ENCODE data around the gene DNHD1.

The DNHD1 gene

DNA sequence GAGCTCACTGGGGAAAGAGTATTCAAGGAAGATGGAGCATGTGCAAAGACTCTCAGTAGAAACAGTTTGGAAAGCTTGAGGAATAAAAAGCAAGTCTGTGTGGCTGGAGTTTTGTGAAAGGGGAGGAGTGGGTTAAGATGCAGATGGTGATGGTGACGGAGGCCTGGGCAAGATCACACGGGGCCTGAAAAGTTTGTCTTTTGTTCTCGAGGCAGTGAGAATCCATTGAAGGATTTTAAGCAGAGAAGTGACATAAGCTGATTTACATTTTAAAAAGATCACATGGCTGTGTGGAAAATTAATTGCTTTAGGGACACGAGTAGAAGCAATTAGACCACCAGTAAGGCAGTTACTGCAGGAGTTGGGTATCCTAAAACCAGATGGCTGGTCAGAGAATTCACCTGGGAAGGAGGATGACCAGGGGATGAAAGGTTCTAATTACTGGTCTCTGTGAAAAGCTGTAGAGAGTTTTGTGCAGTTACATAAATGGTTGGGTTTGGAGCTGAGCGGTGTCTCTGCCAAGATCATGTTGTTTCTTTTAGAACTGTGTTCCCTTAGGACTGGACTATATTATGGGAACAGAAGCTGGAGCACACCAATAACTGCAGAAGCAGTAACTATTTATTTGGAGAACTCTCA is 99.3 kb downstream of the DNHD1 start:
- no peak for DNase-seq

DNA sequence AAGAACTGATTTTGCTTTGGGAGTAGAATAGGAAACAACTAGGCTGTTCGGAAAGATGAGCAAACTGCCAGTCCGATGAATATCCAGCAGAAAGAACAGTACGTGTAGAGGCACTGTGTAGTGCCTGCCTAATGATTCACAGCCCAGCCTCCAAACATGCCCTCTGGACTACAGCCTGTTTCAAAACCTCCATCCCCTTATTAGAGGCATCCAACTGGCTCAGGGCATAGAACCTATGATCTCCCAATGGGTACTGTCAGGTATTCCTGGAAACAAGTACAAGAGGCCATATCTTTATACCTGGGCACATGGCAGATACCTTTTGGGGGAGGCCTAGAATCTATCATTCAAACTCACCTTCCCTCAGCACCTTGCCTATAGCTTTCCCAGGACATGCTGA is 101.5 kb downstream of the DNHD1 start:
- no peak for DNase-seq

DNA sequence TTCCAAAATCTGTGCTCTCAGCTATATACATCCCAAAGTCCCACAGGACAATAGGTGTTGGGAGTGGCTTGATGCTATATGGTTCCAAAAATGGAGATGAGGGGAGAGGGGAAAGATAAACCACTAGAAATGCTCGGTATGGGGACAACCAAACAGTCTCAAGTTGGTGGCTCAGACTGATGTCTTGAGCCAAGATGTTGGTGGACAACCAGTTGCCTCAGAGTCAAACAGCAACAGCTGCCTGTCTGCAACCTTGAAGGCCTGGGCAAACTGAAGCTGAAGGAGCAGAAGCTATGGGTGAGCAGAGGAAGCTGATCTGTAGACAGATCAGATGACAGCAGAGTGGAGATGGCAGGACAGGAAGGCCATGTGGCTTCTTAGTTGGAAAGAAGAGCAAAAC is 102.4 kb downstream of the DNHD1 start:
- no peak for DNase-seq

DNA sequence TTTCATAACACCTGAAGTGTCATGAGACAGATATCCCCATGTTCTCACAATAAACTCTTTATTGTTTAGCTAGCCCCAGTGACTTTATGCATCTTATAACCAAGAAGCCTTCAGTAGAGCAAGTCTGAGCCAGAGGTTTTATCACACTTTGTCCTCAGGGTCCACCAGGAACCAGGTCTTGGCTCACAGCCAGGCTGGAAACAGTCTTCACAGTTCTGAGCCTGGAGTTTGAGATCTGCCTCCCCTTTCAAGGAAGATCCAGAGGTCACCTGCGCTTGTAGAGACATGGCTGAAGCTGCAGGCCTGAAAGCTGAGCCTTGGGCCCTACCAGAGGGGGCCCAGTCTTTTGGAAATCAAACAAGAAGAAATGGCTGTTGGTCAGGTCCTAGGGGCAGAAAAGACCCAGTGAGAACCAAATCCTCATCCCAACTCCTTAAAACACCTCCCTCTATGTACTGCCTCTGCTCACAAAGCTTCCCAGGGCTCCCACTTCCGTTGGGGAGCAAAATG is 102.9 kb downstream of the DNHD1 start:
- no peak for DNase-seq

DNA sequence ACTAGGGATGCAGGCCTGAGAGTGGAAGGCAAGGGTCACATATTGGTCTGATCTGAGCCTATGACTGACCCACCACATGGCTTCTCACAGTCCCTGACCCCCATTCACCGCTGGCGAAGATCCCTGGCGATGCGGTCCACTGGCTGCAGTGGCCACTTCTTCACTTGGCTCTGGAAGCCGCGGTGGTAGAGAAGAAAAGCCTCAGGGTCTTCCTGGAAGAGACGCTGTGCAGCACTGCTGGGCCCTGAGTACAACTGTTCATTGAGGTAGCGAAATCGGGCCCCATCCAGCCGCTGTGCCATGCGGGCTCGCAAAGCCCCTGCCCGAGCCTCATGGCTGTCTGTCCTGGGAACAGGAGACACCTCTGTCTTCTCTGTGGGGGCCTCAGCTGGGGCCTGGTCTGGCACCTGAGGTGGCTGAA is 104.0 kb downstream of the DNHD1 start:
- DNase-seq, result no peak

DNA sequence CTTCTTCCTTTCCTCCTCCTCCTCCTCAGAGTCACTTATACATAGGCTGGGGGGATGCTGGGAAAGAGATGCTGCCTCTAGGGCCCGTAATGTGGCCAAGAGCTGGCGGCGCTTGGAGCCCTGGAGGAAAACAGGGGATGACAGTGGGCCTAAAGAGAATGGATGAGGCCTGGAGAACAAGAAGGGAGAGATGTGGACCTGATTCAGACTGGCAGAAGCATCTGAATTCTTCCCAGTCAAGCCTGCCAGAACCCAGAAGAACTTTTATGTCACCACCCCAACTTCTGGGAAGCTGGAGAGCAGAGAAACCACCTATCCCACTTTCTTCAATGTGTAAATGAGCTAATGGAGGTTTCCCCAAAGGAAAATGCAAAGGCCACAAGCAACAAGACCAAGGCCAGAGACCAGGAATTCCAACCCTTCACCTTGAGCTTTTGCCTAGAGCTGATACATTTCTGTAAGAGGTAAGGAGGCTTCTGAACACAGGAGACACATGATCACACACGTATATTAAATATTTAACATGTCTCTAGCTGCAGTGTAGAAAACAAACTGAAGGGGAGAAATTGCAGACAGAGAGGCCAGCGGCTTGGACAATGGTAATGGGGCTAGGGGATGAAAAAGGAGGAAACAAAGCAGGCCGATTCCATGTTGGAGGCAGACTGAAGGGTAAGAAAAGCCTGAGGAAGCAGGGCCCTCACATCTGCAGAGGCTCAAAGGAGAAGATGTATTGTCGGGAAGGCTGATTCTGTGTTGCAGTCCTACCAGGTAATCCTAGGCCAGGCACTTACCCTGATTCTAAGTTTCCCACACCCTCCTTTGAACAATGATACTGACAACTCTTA is 105.2 kb downstream of the DNHD1 start:
- no peak for DNase-seq

DNA sequence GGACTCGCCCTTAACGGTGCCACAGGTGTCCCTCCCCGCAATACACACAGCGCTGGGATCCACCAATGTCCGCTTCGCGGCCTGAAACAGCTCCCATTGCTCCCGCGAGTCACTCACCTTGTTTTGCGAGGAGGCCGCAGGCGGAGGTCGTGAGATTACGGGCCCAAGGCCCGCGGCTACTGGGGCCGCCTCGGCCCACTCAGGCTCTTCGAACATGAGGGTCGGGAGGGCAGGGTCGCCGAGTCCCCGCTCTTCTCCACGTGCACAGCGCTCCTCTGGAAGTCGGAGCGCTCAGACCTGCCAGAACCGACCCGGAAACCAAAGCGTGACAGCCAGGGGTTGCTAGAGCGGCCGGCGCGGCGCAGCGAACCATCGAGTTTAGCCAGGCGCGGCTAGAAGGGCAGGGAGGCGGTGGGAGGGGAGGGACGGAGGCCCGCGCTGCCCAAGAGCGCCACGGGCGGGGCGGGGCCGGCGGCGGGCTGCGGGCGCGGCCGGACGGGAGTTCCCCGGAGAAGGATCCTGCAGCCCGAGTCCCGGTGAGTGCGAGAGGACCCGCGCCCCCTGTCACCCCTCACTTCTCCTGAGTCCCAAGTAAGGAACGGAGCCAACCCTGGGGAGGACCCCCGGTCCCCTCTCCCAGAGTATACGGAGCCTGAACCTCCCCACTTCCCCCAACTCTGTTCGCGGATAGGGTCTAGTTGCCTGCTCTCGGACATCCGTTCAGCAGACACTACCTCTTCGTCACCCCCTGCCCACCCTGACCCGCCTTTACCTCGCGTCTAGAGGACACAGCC is 106.4 kb downstream of the DNHD1 start, which contains the start of the genes ILK and RRP8:
Gene ILK, plus strand, starts transcription at position 488 of the 794 bp plus-strand sequence. CDS start 498 bp downstream, outside the sequence.
Gene RRP8, minus strand, starts transcription at position 330 of the 794 bp plus-strand sequence. Its CDS starts 114 bp downstream, at position 216.
- peak; percentile 84 for DNase-seq

DNA sequence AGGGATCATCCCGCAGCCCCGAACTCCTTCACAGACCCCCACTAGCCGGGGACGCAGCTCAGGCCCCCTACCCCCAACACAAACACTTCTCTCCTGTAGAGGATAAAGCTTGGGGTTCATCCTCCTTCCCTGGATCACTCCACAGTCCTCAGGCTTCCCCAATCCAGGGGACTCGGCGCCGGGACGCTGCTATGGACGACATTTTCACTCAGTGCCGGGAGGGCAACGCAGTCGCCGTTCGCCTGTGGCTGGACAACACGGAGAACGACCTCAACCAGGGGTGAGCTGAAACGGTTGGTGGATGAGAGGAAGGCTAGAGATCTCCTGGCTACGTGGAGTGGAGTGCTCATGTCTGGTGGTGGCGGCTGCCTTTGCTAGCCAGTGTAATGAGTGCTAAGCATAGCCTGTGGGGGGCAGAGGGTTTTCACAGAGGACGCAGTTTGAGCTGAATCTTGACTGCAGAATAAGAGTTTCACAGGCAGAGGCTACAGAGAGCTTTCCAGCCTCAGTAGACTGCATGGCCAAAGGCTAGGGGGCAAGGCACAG is 107.1 kb downstream of the DNHD1 start:
- DNase-seq, result peak; percentile 68

DNA sequence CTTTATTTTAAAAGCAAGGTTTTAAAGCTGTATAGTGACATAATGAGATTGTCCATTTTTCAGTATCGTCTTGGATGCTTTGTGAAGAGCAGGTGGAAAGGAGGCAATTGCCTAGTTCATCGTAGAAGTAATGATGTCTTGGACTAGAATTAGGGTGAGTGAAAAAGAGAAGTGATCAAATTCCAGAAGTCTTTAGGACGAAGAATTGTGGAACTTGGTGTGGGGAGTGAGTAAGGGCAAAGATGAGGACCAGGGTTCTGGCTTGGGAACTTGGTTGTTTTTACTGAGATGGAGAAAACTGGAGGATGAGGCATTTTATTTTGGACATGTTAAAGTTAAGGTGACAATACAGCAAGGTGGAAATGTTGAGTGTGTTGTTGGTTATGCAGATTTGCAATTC is 107.7 kb downstream of the DNHD1 start:
- no peak for DNase-seq

DNA sequence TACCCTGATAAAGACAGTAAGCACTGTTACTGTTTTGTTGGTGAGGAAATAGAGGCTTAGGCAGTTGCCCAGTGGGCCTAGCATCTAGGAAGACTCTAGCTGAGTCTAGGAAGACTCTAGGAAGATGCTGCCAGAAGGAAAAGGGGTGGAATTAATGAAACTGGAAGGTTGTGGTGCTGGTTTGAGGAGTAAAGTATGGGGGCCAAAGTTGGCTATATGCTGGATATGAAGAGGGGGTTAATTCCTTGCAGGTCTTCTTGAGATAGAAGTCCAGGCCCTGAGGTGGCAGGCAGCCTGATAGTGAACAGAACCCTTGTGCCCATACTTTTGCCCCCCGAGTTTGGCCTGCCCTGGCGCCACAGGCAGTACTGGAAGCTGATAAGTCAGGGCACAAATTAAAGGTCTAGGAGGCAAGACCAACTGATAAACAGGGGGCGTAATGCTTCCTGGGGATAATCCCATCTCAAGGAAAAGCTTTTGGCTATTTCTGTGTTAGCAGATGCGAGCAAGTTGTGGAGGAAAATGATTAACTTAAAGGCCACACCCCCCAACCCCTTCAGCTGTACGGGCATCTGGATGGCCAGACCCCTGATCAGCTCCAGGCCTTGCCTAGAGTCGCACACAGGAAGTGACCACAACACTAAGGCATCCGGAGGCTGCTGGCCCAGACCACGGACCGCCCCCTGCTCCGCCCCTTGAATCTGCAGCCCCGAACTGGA is 109.5 kb downstream of the DNHD1 start:
- DNase-seq, result peak; percentile 70

DNA sequence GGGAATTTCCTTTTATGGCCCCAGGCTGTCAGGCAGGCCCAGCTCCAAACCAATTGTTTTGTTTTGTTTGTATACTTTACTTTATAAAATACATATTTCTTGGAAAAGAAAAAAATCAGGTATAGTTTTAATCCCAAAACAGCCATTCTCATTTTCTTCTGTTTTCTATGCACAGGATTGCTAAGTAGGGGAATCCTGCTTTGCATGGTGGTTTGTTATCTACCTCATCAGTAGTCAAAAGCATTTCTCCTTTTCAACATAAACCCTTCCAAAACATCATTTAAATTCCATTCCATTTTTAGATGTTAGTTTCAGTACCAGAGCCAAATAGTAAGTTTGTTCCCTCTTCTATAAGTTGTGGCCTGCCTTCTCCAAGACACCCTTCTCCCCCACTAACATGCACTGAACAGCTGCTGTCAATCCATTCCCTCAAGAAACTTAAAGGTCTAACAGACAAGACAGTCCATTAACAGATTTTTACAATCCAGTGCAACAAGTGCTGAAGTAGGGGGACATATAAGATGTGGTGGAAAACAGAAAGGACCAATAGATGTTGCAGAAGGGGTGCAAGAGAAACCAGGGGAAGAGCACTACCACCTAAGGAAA is 110.2 kb downstream of the DNHD1 start:
- no peak for DNase-seq

DNA sequence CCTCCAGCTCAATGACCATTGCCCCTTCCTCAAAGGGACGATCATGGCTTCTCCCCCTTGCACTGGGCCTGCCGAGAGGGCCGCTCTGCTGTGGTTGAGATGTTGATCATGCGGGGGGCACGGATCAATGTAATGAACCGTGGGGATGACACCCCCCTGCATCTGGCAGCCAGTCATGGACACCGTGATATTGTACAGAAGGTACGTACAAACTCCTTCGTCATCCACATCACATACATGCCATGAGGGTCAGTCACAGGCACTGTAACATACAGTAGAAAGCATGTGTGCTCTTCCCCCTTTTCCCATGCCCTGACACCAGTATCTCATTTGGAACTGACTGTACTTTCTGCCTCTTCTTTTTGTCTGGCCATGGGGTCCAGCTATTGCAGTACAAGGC is 110.9 kb downstream of the DNHD1 start:
- DNase-seq, result no peak

DNA sequence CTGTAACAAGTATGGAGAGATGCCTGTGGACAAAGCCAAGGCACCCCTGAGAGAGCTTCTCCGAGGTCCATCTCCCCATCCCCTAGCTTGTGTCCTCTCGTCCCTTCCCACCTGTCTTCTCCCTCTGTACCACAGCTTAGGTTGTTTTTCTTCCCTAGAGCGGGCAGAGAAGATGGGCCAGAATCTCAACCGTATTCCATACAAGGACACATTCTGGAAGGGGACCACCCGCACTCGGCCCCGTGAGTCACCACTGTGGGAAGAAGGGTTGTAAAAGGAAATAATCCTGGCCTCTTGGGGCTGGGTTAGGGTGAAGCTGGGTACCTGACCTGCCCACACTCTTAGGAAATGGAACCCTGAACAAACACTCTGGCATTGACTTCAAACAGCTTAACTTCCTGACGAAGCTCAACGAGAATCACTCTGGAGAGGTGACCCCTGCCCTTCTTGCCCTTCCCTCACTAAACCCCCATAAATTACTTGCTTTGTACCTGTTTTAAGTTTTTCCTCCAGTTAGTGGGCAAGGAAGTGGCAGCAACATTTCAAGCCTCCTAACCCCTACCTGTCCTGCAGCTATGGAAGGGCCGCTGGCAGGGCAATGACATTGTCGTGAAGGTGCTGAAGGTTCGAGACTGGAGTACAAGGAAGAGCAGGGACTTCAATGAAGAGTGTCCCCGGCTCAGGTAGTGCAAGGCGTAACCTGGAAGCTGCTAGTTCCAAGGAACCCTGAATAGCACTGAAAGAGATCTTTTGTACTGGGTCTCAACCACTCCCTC is 111.8 kb downstream of the DNHD1 start:
- no peak for DNase-seq

DNA sequence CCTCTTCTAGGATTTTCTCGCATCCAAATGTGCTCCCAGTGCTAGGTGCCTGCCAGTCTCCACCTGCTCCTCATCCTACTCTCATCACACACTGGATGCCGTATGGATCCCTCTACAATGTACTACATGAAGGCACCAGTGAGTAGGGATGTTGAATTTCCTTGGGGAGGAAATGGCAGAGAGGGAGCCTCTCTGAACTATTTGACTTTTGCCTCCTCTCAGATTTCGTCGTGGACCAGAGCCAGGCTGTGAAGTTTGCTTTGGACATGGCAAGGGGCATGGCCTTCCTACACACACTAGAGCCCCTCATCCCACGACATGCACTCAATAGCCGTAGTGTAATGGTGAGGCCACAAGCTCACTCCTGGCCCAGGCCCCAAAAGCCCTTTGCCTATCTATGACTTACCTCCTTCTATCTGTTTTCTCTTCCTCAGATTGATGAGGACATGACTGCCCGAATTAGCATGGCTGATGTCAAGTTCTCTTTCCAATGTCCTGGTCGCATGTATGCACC is 112.5 kb downstream of the DNHD1 start:
- no peak for DNase-seq

DNA sequence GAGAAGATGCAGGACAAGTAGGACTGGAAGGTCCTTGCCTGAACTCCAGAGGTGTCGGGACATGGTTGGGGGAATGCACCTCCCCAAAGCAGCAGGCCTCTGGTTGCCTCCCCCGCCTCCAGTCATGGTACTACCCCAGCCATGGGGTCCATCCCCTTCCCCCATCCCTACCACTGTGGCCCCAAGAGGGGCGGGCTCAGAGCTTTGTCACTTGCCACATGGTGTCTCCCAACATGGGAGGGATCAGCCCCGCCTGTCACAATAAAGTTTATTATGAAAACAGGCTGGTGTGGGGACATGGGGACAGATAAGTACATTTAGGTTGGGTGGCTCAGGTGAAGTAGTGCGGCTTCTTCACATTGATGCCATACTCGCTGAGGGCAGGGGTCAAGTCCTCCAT is 113.5 kb downstream of the DNHD1 start:
- DNase-seq, result no peak

DNA sequence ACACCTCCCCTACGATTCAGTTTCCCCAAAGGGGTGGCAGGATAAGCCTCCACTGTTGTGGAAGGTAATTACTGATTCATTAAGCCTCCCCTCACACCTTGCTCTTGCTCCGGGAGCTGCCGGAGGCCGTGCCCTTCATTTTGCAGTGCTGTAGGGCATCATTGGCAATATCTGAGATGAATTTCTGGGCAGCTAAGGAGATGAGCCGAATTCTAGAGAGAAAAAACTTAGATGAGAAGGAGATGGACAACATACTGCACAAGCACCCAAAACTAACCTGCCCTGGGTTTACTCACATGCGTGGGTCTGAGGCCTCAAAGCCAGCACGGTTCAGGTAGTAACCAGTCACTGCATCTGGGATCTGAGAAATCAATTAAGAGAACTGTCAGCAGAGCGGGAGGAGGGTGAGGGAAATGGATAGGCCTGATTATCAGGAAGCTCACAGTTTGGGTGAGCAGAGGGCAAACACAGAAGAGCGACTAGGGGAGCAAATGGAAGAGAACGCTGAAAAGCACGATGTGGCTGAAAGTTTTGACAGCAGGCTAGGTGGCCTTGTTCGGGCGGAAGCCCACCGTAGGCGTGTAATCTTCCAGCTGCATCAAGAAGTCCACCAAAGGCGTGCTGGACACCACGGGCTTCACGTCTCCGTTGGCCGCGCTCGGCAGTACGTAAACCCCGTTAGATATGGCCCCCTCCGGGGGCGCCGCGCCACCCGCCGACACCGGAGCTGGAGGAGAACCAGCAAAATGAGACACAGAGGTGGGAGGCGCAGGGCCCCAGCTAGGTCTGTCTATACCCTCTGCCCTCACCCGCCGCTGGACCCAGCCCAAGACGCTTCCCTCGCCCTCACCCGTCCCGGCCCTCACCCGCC is 114.2 kb downstream of the DNHD1 start:
- DNase-seq, result peak; percentile 14

DNA sequence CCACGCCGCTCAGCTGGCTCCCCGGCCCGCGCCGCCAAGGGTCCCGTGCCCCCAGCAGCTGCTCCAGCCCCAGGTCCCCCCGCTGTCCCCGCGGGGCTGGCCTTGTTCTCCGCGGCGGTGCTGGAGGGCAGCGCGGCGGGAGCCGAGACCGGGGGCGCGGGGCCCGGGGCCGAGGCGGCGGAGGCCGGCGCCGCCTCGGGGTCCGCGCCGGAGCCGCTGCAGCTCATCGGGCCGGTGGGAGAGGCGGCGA is 114.8 kb downstream of the DNHD1 start:
- no peak for DNase-seq

DNA sequence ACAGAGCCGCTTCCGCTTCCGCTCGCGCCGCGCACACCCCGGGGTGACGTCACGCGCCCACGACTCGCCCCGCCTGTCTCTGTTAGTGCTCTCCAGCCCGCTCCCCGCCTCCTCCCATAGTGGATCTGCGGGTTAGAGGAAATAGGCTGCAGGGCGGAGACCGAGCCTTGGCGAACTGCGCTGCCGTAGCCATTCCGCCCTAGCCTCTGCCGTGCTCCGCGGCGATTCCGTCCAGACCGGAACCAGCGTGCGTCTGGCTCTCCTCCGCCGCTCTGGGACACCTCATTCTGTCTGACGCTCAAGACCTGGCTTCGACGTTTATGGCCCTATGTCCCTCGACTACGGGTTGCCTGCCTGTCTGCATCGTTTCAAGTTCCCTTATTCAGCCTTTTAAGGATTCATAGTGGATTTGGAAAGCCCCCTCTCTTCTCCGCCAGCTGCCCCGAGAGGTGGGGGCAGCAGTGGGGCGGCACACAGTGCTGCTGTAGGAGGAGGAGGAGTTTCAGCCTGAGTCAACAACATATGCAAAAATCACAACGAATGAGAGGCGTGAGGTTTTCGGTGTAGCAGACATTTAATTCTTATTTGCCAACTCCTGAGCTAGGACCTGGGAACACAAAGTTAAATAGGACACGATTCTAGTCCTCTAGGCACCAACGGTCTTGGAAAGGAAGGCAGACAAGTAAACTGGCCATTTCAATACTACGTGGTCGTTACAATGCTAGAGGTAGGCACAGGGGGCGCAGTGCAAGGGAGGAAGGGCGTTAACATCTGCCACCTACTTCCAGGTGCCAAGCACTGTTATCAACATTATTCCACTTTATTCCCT is 115.3 kb downstream of the DNHD1 start, which contains the start of gene TAF10:
Gene TAF10, minus strand, starts transcription at position 4 of the 829 bp plus-strand sequence. CDS start 27 bp downstream, outside the sequence.
- DNase-seq, result peak; percentile 93

DNA sequence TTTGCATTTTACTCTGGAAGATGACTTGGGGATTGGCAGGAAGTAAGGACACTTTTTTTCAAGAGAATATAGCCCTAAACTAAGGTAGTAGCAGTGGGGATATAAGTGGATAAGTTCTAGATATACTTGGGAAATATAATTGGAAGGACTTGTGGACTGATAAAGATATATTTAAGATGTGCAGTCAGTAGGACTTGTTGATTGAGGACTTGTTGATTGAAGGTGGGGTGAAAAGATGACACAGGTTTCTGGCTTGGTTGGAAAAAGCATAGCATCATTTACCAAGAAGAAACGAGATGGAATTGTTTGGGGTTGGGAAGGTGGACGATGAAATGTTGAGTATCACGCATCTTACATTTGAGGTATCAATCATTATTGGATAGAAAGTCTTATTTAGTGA is 116.4 kb downstream of the DNHD1 start:
- DNase-seq, result no peak
